Tibial nerve (tissue), 4 donors: Measurements from ENCODE around the gene MRPS30. TPM values are rescaled to one million over a fixed set of nuclear protein-coding genes. Genes with fewer than 3 reads are reported as not detected.
"Not testable (repeated sequence)": the region's sequence is repeated elsewhere in the genome, so short reads cannot be mapped to it uniquely, and the experiment has no call there.

Experiments
- DNase-seq, 2 donors: peaks; one replicate each; pipeline ENCODE4 v3.0.0-alpha.2; 2019; ENCODE audit warnings: low spot score in 2 of 2
- H3K27ac ChIP-seq, 4 donors: fragments of 200-600 bp; sonication (generic) in 3 of 4; one replicate each; pipeline ENCODE4 v1.5.1; 2017 to 2019; ENCODE audit warnings: mild to moderate bottlenecking in 1 of 4
- H3K27me3 ChIP-seq, 2 donors: fragments of 200-600 bp; sonication (generic) in 1 of 2; one replicate each; pipeline versions ENCODE4 v1.5.1 to v1.6.0; 2017 to 2019
- H3K36me3 ChIP-seq, 3 donors: fragments of 200-600 bp; sonication (generic); one replicate each; pipeline ENCODE4 v1.5.1; 2018 to 2019
- H3K4me1 ChIP-seq, 4 donors: fragments of 200-600 bp; sonication (generic) in 3 of 4; one replicate each; pipeline ENCODE4 v1.5.1; 2017 to 2019
- H3K4me3 ChIP-seq, 4 donors: fragments of 200-600 bp; sonication (generic) in 3 of 4; one replicate each; pipeline ENCODE4 v1.5.1; 2017 to 2019; ENCODE audit warnings: mild to moderate bottlenecking in 1 of 4, moderate library complexity in 1 of 4
- H3K9me3 ChIP-seq, 4 donors: fragments of 200-600 bp; sonication (generic) in 3 of 4; one replicate each; pipeline ENCODE4 v1.5.1; 2017 to 2019
- EP300 ChIP-seq, 2 donors: sonication (generic); formaldehyde crosslinking; IDR thresholded peaks; one replicate each; pipeline ENCODE4 v1.6.1; 2017; ENCODE audit warnings: antibody characterized with exemption in 2 of 2, mild to moderate bottlenecking in 1 of 2
- POLR2A ChIP-seq, 2 donors: fragments of 450-650 bp; IDR thresholded peaks; one replicate each; pipeline ENCODE4 v1.6.1; 2017; ENCODE audit warnings: antibody characterized with exemption in 2 of 2, mild to moderate bottlenecking in 2 of 2, moderate library complexity in 2 of 2
- WGBS, 2 donors: methylation state at CpG; one replicate each; pipeline ENCODE4 v1.1.5; 2018; 5-methylcytosine and 5-hydroxymethylcytosine counted together
- total RNA-seq, 4 donors: library from RNA; depleted of rRNA; stranded (reverse); fragments of >200 nt; gene quantifications; one replicate each; pipeline ENCODE4 v1.1.0, GENCODE V29; 2016
- TF ChIP-seq, protein P1 (sequence below), 5 experiments: fragments of 200-600 bp in 3 of 5; fragments of 450-650 bp in 2 of 5; sonication (generic) in 3 of 5; IDR thresholded peaks; one replicate each; pipeline ENCODE4 v1.5.1; 2016 to 2019; ENCODE audit warnings: antibody characterized with exemption in 5 of 5, mild to moderate bottlenecking in 3 of 5, moderate library complexity in 2 of 5

The MRPS30 gene
- total RNA-seq, 4 donors from 2014 or later, result 55.1 to 74.7 (median 64.2) TPM

DNA sequence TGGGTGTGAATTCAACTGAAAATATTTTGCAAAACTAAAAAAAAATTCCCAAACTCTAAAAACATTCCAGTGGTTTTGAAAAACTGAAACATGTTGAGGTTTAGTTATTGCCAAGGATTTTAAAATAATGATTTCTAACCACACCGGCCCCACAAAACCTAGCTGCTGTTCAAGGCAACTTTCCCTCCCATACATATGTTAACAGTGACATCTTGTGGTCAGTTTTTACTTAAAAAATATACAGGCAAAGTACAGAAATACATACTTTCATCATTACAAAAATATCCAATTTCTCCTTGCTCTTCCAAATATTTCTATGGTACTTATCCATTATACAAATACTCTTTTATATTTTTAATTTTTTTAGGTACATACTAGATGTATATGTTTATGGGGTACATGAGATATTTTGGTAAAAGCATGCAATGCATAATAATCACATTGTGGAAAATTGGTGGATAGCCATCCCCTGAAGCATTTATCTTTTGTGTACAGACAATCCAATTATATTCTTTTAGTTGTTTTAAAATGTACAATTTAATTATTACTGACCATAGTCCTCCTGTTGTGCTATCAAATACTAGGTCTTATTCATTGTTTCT lies 34.4 kb upstream of the MRPS30 start:
- Histone ChIP-seq H3K27ac (no peak overlapping the region), H3K9me3 (no peaks in the 10 kb centered on the region), H3K36me3 (no peaks in the 10 kb centered on the region), H3K27me3 (no peaks in the 10 kb centered on the region), H3K4me3 (no peak overlapping the region), H3K4me1 (peaks cover 0 to 6% (median 0%) of the 10 kb centered on the region in 4 donors)
- DNase-seq, result no peak
- no peak for TF ChIP-seq EP300 (IDR thresholded peaks at IDR 0.05)
- TF ChIP-seq, protein P1, sequence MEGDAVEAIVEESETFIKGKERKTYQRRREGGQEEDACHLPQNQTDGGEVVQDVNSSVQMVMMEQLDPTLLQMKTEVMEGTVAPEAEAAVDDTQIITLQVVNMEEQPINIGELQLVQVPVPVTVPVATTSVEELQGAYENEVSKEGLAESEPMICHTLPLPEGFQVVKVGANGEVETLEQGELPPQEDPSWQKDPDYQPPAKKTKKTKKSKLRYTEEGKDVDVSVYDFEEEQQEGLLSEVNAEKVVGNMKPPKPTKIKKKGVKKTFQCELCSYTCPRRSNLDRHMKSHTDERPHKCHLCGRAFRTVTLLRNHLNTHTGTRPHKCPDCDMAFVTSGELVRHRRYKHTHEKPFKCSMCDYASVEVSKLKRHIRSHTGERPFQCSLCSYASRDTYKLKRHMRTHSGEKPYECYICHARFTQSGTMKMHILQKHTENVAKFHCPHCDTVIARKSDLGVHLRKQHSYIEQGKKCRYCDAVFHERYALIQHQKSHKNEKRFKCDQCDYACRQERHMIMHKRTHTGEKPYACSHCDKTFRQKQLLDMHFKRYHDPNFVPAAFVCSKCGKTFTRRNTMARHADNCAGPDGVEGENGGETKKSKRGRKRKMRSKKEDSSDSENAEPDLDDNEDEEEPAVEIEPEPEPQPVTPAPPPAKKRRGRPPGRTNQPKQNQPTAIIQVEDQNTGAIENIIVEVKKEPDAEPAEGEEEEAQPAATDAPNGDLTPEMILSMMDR (IDR thresholded peaks at IDR 0.05), result peak; percentile 38 to 67 (median 49)
- 0 to 6% methylated on average over 1 of the region's 1 CpG for WGBS, 2 donors

DNA sequence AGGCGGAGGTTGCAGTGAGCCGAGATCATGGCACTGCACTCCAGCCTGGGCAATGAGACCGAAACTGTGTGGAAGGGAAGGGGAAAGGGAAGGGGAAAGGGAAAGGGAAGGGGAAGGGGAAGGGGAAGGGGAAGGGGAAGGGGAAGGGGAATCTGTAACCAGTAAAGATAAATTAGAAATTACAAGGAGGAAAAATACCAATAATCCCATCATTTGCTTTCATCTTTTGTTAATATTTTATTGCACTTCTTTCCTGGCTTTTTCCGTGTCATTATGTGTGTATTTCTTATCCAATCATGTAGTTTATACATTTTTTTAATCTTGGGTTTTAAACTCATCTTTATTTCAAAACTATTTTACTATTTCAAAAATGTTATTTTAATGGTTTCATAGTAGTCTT lies 29.6 kb upstream of the MRPS30 start:
- TF ChIP-seq POLR2A (IDR thresholded peaks at IDR 0.05) (no peak), EP300 (IDR thresholded peaks at IDR 0.05) (no peak)
- TF ChIP-seq, protein P1 (IDR thresholded peaks at IDR 0.05), result no peak
- Histone ChIP-seq H3K27me3 (no peaks in the 10 kb centered on the region), H3K9me3 (no peaks in the 10 kb centered on the region), H3K36me3 (peaks cover 0 to 3% (median 0%) of the 10 kb centered on the region in 3 donors), H3K4me1 (no peaks in the 10 kb centered on the region), H3K4me3 (no peak overlapping the region), H3K27ac (no peak overlapping the region)
- DNase-seq, result no peak
- WGBS, 2 donors, result 94% methylated on average over 4 of the region's 4 CpGs

DNA sequence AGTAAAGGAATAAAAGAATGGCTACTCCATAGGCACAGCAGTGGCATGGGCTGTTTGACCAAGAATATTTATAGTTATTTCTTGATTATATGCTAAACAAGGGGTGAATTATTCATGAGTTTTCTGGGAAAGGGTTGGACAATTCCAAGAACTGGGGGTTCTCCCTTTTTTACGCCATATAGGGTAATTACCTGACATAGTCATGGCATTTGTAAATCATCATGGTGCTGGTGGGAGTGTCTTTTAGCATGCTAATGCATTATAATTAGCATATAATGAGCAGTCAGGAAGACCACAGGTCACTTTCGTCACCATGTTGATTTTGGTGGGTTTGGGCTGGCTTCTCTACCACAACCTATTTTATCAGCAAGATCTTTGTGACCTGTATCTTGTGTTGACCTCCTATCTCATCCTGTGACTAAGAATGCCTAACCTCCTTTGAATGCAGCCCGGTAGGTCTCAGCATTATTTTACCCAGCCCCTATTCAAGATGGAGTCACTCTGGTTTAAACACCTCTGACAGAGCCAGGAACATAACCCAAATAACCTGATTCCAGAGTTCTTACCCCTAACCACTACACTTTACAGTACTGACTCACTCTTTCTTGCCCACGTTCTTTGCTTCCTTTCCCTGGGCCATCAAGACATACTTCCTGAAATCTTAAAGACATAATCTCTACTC lies 25.0 kb upstream of the MRPS30 start:
- Histone ChIP-seq H3K27me3 (no peaks in the 10 kb centered on the region), H3K4me3 (no peak overlapping the region), H3K27ac (no peak overlapping the region), H3K9me3 (no peaks in the 10 kb centered on the region), H3K4me1 (no peaks in the 10 kb centered on the region), H3K36me3 (peaks cover 0 to 14% (median 0%) of the 10 kb centered on the region in 3 donors)
- no peak for DNase-seq
- no peak for TF ChIP-seq EP300 (IDR thresholded peaks at IDR 0.05)
- TF ChIP-seq POLR2A (IDR thresholded peaks at IDR 0.05), result no peak
- TF ChIP-seq, protein P1 (IDR thresholded peaks at IDR 0.05), result no peak
- WGBS, 2 donors, result 94 to 95% methylated on average over 4 of the region's 4 CpGs

DNA sequence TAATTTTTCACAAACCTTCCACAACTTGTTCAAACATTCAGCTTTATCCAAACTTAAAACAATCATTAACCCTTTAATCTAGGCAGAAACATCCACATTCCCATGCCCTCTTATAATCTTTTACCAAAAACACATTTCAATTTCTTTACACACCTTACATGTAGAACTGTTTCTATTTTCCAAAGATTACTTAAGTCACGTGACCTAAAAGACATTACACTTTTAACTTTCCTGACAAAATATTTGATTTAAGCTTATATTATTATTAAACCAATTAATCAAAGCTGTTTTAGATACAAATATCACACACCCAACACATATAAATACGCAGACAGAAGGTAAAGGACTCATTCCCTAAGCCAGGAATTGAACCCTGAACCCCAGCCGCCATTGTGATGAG lies 21.0 kb upstream of the MRPS30 start:
- TF ChIP-seq EP300 (IDR thresholded peaks at IDR 0.05) (no peak), POLR2A (IDR thresholded peaks at IDR 0.05) (no peak)
- TF ChIP-seq, protein P1 (IDR thresholded peaks at IDR 0.05), result no peak
- 96 to 98% methylated on average over 3 of the region's 3 CpGs for WGBS, 2 donors

DNA sequence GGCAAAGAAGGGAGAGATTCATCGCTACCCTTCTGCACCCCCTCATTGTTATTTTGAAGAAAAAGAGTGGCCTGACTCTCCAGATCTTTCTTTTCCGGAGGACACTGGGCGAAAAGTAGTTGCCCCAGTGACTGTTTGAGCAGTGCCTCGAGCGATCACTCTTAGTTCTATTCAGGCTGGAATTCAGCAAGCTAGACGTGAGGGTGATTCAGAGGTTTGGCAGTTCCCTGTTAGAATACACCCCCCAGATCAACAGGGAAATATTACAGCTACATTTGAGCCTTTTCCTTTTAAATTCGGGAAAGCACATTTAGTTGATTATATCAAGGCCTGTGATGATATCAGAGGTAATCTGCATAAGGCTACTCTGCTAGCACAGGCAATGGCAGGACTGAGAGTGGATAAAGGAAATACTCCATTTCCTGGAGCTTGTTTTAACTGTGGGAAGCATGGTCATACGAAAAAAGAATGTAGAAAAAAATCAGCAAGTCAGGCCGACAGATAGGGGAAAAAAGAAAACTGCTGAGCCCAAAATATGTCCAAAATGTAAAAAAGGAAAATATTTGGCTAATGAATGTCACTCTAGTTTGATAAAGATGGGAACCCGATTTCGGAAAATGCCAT lies 19.3 kb upstream of the MRPS30 start:
- WGBS, 2 donors, result 77 to 78% methylated on average over 11 of the region's 11 CpGs
- H3K27me3 ChIP-seq, H3K4me3 ChIP-seq, H3K4me1 ChIP-seq, H3K27ac ChIP-seq, DNase-seq: not testable (repeated sequence)
- Histone ChIP-seq H3K9me3 (peaks cover 0 to 26% (median 0%) of the 10 kb centered on the region in 4 donors), H3K36me3 (peaks cover 0 to 29% (median 0%) of the 10 kb centered on the region in 3 donors)

More for the DNA sequence above, 21.0 kb upstream of the MRPS30 start:
- H3K27me3 ChIP-seq, result no peaks in the 10 kb centered on the region
- peaks cover 0 to 8% (median 0%) of the 10 kb centered on the region in 4 donors for H3K9me3 ChIP-seq
- H3K4me3 ChIP-seq, result no peak overlapping the region
- H3K27ac ChIP-seq, result no peak overlapping the region
- no peaks in the 10 kb centered on the region for H3K4me1 ChIP-seq
- peaks cover 0 to 17% (median 0%) of the 10 kb centered on the region in 3 donors for H3K36me3 ChIP-seq
- DNase-seq, result no peak

DNA sequence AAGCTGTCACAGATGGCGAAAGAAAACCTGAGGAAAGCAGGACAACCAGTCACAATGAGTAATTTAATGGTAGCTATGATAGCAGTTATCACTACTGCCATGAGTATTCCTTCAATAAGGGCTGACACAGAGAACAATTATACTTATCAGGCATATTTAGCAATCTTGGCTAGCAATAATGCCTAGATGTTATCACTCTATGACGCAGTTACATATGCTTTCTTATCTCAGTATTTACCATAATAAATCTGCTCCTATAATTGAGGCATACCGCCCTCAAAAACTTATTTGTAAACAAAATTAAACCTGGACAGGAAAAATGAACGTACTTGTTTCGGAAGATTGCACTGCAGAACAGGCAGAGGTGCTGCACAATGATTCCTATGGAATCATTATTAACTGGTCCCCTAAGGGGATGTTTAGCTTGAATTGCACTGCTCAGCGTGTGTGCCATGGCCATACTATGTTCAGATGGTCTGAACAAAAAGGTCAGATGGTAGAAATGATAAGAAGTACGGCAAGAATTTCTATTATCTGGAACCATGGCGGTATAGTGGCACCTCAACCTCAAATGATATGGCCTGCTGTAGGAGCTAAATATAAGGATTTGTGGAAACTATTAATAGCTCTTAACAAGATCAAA lies 16.6 kb upstream of the MRPS30 start:
- Histone ChIP-seq H3K36me3 (peaks cover 0 to 28% (median 0%) of the 10 kb centered on the region in 3 donors), H3K9me3 (peaks cover 0 to 34% (median 0%) of the 10 kb centered on the region in 4 donors)
- H3K27me3 ChIP-seq, DNase-seq, H3K4me3 ChIP-seq, H3K4me1 ChIP-seq, H3K27ac ChIP-seq: not testable (repeated sequence)
- 95 to 98% methylated on average over 8 of the region's 8 CpGs for WGBS, 2 donors
